ENCODE results near the gene ACKR4. TPM values are rescaled to one million over a fixed set of nuclear protein-coding genes. Genes with fewer than 3 reads are reported as not detected.
A peak's percentile ranks its signal among the peaks of the same experiment; 100 is the strongest.
"Not testable (repeated sequence)": the region's sequence is repeated elsewhere in the genome, so short reads cannot be mapped to it uniquely, and the experiment has no call there.

Gene ACKR4
- total RNA-seq, 4 donors from 2014 or later = 0.42 to 2.2 (median 0.84) TPM

DNA sequence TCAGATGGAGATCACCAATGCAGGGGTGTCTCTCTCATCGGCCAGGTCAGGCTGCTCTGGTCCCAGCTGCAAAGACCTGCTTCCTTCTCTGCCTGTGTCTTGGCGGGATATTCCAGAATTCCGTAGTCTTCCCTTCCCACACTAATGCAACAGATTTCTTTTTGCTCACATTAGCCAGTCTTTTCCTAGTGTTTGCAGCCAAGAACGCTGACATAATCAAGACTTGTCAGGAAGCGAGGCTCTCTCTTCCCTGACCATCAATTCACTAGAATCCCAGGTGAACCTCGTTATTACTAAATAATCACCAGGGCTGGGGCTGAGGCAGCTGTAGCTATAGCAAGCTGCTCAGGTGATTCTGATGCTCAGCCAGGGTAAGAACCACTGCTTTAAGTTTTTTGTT lies 43.2 kb upstream of the ACKR4 start:
- H3K36me3 ChIP-seq = peaks cover 0 to 18% (median 4%) of the 10 kb centered on the region in 4 donors
- intact Hi-C loops (cut with DNase I) = no loop called here

DNA sequence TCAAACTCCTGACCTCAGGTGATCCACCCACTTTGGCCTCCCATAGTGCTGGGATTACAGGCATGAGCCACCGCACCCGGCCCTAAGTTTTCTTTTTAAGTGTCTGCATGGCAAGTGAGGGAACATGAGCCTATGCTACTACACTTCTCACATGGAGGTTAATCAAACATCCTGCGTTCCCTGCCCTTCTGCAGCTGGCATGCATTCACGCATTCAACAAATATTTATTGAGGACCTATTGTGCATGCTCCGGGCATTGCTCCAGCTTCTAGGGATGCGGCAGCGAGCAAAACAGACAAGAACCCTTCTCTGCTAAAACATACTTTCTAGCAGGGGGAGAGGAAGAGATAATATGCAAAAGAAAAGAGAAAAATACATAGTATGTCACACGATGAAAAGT lies 42.6 kb upstream of the ACKR4 start:
- WGBS = 73% methylated on average over 8 of the region's 8 CpGs
- Histone ChIP-seq H3K4me3 (no peak overlapping the region), H3K9me3 (no peaks in the 10 kb centered on the region), H3K4me1 (peaks cover 6 to 28% (median 16%) of the 10 kb centered on the region in 4 donors), H3K36me3 (peaks cover 0 to 24% (median 10%) of the 10 kb centered on the region in 4 donors), H3K27ac (replicated peaks in 1 of 4) (no peak overlapping the region), H3K27me3 (no peaks in the 10 kb centered on the region)
- no peak for DNase-seq (ENCODE audit: extremely low spot score)
- intact Hi-C loops (cut with DNase I) = no loop called here
- TF ChIP-seq, protein P1, sequence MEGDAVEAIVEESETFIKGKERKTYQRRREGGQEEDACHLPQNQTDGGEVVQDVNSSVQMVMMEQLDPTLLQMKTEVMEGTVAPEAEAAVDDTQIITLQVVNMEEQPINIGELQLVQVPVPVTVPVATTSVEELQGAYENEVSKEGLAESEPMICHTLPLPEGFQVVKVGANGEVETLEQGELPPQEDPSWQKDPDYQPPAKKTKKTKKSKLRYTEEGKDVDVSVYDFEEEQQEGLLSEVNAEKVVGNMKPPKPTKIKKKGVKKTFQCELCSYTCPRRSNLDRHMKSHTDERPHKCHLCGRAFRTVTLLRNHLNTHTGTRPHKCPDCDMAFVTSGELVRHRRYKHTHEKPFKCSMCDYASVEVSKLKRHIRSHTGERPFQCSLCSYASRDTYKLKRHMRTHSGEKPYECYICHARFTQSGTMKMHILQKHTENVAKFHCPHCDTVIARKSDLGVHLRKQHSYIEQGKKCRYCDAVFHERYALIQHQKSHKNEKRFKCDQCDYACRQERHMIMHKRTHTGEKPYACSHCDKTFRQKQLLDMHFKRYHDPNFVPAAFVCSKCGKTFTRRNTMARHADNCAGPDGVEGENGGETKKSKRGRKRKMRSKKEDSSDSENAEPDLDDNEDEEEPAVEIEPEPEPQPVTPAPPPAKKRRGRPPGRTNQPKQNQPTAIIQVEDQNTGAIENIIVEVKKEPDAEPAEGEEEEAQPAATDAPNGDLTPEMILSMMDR (IDR thresholded peaks at IDR 0.05) = no peak
- no peak for TF ChIP-seq POLR2A (IDR thresholded peaks at IDR 0.05; ENCODE audit: low read depth)
- no peak for TF ChIP-seq EP300 (IDR thresholded peaks at IDR 0.05)
- TF ChIP-seq POLR2AphosphoS5 (IDR thresholded peaks at IDR 0.05) = no peak

More for the DNA sequence above, 43.2 kb upstream of the ACKR4 start:
- H3K9me3 ChIP-seq = no peaks in the 10 kb centered on the region
- peaks cover 6 to 28% (median 16%) of the 10 kb centered on the region in 4 donors for H3K4me1 ChIP-seq
- H3K4me3 ChIP-seq = no peak overlapping the region
- 59% methylated on average over 6 of the region's 6 CpGs for WGBS
- H3K27ac ChIP-seq (replicated peaks in 1 of 4) = peak overlapping the region in 1 of 4 donors; percentile 30
- H3K27me3 ChIP-seq = no peaks in the 10 kb centered on the region
- no peak for DNase-seq (ENCODE audit: extremely low spot score)
- TF ChIP-seq, protein P1 (IDR thresholded peaks at IDR 0.05) = no peak
- no peak for TF ChIP-seq POLR2A (IDR thresholded peaks at IDR 0.05; ENCODE audit: low read depth)
- TF ChIP-seq POLR2AphosphoS5 (IDR thresholded peaks at IDR 0.05) = no peak
- TF ChIP-seq EP300 (IDR thresholded peaks at IDR 0.05) = no peak

DNA sequence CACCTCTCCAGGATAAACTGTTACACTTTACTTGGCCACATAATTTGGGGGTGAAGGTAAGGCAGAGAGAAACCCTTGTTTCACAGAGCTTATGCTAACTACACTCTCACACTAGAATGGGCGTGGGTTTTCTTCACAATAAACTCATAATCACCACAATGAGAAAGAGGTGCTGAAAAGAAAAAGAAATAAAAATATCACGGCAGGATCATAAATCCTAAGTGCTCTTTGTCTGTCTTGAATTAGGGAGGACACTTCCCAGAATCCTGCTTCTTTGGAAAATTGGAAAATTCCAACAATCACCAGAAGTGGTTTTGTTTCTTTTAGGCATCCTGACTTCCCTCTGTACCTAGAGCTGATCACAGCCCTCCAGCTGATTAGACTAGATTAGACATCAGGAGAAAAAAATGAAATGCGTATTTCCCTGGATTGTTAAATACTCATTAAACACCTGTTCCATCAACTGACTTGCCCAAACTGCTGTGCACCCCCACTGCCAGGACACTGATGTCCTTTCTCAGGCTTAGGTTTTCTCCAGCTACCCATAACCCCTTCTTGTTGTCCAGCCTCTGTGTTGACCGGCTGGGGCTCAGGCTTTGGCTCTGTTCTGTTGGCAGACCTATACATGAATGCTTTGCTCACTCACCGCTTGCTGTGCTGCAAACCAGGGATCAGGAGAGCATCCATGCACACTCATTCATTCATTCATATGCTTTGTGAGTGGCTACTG lies 41.6 kb upstream of the ACKR4 start:
- peaks cover 0 to 21% (median 9%) of the 10 kb centered on the region in 4 donors for H3K4me1 ChIP-seq
- peaks cover 0 to 35% (median 20%) of the 10 kb centered on the region in 4 donors for H3K36me3 ChIP-seq
- no peak for DNase-seq (ENCODE audit: extremely low spot score)
- H3K9me3 ChIP-seq = no peaks in the 10 kb centered on the region
- H3K27me3 ChIP-seq = no peaks in the 10 kb centered on the region
- 86% methylated on average over 5 of the region's 5 CpGs for WGBS
- TF ChIP-seq POLR2A (IDR thresholded peaks at IDR 0.05; ENCODE audit: low read depth) (no peak), POLR2AphosphoS5 (IDR thresholded peaks at IDR 0.05) (no peak), EP300 (IDR thresholded peaks at IDR 0.05) (no peak)
- TF ChIP-seq, protein P1 (IDR thresholded peaks at IDR 0.05) = no peak
- intact Hi-C loops (cut with DNase I) = no loop called here
- no peak overlapping the region for H3K4me3 ChIP-seq
- no peak overlapping the region for H3K27ac ChIP-seq (replicated peaks in 1 of 4)

DNA sequence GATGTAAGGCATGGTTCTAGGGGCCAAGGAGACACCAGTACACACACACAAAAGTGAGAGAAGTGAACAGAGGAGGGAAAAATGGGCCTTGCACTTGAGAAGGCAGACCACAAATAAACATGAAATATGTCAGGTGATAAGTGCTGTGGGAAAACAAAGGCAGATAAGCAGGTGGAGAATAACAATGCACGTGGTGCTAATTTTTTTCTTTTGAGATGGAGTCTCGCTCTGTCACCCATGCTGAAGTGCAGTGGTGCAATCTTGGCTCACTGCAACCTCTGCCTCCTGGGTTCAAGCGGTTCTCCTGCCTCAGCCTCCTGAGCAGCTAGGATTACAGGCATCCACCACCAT lies 41.1 kb upstream of the ACKR4 start:
- 96% methylated on average over 3 of the region's 3 CpGs for WGBS

DNA sequence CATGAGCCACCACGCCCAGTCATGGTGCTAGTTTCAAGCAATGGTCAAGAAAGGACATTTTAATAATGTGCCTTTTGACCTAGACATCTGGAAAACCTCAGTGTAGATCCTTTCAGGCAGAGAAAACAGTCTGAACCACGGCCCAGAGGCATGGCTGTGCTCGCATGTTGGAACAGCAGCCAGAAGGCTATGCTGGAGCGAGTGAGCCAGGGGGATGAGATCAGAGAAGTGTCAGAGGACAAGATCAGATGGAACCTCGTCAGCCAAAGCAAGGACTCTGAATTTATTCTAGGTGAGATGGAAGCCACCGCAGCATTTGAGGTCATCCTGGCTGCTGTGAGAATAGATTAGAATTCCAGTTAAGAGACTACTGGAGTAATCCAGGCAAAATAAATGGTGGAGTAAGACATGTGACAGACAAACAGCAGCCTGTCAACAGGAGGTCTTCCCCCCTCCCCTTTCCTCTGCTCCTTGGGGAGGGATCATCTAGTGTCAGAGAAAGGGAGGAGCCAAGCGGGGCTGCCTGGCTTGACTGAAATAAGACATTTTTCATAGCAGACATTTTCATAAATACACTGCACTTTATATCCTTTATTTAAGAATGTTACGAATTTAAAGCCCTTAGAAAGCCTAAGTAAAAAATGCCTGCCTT lies 40.4 kb upstream of the ACKR4 start:
- Histone ChIP-seq H3K27me3 (no peaks in the 10 kb centered on the region), H3K4me1 (peaks cover 0 to 20% (median 4%) of the 10 kb centered on the region in 4 donors)
- 66% methylated on average over 8 of the region's 8 CpGs for WGBS

More for the DNA sequence above, 41.1 kb upstream of the ACKR4 start:
- H3K9me3 ChIP-seq; H3K4me3 ChIP-seq; H3K27me3 ChIP-seq; DNase-seq (ENCODE audit: extremely low spot score); intact Hi-C loops (cut with DNase I): not testable (repeated sequence)
- peak overlapping the region in 2 of 4 donors; percentile 22 to 31 for H3K27ac ChIP-seq (replicated peaks in 1 of 4)
- peaks cover 0 to 20% (median 5%) of the 10 kb centered on the region in 4 donors for H3K4me1 ChIP-seq
- H3K36me3 ChIP-seq = peaks cover 0 to 40% (median 25%) of the 10 kb centered on the region in 4 donors

More for the DNA sequence above, 40.4 kb upstream of the ACKR4 start:
- intact Hi-C loops (cut with DNase I) = no loop called here
- peak overlapping the region in 3 of 4 donors; percentile 11 to 54 (median 50) for H3K27ac ChIP-seq (replicated peaks in 1 of 4)
- peaks cover 0 to 40% (median 27%) of the 10 kb centered on the region in 4 donors for H3K36me3 ChIP-seq
- H3K9me3 ChIP-seq = no peaks in the 10 kb centered on the region
- no peak overlapping the region for H3K4me3 ChIP-seq
- DNase-seq (ENCODE audit: extremely low spot score) = no peak
- TF ChIP-seq, protein P1 (IDR thresholded peaks at IDR 0.05) = no peak
- TF ChIP-seq POLR2AphosphoS5 (IDR thresholded peaks at IDR 0.05) = peak; percentile 17 to 61
